Stimulated activated CD8-positive, alpha-beta memory T cell treated with anti-CD3 and anti-CD28 coated beads, Interleukin-12 subunit alpha, Interleukin-12 subunit beta, amount 100 ng/mL, for 1 hour (primary cell): ENCODE measurements around the gene TUBB2B.
"Not testable (repeated sequence)": the region's sequence is repeated elsewhere in the genome, so short reads cannot be mapped to it uniquely, and the experiment has no call there.

ENCODE experiments used
- DNase-seq: peaks from one replicate; pipeline ENCODE4 v3.0.0-alpha.2; 2020; ENCODE audit warnings: low read depth

The TUBB2B gene

DNA sequence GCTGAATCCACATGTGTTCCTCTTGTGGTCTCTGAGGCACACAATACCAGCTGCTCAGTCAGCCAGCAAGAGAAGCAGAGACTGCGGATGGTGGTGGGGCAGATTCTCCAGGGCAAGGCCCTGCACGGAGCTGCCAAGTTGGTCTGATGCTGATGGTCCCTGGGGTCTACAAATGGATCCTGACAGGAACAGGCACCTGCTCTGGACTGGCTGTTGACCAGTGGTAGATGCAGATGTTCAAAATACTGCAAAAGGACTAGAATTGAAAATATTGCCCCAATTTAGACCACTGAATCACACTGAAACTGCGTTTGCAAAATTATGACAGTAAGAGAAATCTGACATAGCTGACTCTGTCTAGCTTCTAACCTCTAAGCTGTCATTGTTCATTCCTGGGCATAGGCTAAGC lies 40.5 kb downstream of the TUBB2B start:
- DNase-seq = no peak

DNA sequence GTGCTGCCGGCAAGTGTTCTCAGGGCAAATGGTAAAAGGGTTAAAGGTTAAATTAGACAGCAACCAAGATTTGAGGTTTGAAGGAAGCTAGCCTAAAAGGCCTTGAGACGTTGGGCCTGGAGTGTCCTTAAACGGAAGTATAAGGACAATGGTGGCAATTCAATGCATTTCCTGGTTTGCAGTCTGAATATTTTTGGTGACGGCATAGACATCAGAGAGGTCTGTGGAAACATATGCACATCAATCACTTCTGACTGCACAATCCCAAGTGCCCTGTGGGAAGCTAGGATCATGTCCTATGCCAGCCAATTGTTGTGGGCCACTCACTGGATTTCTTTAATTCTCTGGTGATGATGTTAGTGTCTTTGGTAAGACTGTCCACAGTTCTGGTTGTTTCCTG lies 44.4 kb downstream of the TUBB2B start:
- no peak for DNase-seq

DNA sequence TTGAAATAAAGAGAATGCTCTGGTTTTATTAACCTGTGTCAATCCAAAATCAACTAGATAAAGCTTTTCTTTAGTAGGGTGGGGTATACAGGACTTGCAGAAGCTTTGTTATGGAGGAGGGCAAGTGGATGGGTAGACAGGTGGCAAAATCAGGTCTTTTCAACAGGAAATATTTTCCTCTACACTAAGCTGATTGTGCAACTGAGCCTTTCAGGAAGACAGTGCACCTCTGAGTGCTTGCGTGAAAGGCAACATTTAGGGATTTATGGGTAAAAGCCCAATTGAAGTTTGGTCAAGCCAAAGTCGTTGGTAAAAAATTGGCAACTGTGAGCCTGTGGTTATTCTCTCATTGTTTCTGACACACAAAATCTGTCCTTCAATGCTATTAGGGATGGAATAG lies 46.3 kb downstream of the TUBB2B start:
- no peak for DNase-seq

DNA sequence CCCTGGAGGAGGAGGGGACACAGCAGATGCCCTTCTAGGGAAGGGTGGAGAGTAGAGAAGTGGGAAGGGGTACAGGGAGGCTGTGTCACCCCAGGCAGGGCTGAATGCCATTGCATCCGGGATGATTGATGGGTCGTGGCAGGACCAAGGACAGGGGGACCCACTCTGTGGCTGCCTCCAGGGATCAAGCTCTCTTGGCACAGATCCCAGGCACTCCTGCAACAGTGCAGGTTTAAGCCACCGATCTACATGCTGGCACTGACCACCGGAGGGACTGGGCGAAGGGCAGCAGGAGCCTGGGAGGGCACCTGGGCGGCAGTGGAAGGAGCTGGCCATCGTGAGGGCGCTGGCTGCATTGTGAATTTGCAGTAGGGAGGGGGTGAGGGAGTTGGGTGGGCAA lies 47.5 kb downstream of the TUBB2B start:
- DNase-seq = not testable (repeated sequence)

DNA sequence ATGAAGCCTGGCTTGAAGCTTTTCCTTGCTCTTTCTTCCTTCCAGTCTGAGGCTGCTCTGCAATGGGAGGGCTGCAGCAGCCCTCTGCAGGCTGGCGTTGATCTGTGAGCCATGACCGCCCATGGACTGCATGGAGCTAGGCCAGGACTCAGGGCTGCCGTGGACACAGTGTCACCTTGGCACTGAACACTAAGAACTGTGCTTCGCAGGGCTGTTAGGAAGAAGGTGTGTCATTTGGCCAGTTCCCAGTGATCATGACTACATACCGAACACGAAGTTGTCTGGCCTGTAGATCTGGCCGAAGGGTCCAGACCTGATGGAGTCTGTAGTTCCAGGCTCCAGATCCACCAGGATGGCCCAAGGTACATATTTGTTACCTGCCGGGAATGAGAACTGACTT lies 48.8 kb downstream of the TUBB2B start:
- DNase-seq = not testable (repeated sequence)

DNA sequence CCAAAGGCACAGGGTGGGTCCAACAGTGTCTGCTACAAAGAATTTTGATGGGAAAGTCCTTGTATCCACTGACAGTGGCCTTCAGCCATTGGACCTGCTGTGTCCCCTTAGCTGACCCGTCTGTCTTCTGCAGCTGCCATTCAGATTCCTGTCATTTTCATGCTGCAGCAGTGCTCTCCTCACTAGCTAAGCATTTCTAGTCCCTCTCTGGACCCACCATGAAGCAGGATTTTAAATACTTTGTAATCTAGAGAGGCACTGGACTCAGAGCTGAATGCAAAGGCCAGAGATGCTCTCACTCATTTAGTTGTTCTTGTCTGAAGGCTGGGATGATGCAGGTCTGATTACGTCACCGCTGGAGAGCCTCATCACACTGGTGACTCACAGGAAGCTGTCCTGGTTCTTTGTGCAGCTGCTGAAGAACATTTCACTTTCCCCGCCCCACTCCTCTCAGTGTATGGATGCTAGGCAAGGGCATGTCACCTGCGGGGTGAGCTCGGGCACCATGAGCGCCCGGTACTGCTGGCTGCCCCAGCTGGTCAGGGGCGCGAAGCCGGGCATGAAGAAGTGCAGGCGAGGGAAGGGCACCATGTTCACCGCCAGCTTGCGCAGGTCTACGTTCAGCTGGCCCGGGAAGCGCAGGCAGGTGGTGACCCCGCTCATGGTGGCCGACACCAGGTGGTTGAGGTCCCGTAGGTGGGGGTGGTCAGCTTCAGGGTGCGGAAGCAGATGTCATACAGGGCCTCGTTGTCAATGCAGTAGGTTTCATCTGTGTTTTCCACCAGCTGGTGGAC lies 50.7 kb downstream of the TUBB2B start:
- no peak for DNase-seq

DNA sequence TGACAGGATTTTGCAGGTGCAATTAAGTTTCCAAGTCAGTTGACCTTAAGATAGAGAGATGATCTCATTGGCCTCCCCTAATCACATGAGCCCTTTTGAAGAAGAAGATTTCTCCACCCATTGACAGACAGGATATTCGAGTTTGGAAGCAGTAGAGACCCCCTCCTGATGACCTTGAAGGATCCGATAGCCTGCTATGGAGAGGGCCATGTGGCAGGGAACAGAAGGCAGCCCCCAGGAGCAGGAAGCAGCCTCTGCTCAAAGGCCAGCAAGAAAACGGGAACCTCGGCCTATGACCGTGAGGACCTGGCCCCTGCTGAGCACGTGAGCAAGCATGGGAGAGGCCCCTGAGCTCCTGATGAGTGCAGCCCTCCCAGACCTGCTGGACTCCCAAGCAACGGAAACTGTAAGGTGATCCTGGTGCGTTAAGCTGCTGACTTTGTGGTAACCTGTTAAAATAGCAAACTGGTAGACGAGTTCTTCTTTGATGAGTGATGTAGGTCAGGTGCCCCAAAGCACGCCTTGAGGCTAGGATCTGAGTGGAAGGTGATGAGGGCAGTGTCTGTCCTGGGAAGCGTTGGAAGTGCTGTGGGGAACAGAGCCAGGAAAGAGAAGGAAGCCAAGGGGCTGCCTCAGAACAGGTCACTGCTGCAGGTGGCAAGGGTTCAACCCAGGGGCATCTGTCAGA lies 51.6 kb downstream of the TUBB2B start:
- DNase-seq = no peak
